PC-3 (cell line): ENCODE results near the gene ACSL4.

Experiments
- EZH2phosphoT487 ChIP-seq: fragments of 300-600 bp; sonication (generic); IDR thresholded peaks from 2 replicates; pipeline ENCODE4 v1.6.1; 2018; ENCODE audit warnings: mild to moderate bottlenecking, antibody characterized with exemption, low read length, borderline replicate concordance
- TF ChIP-seq, protein P1 (sequence below): fragments of 300-600 bp; sonication (generic); conservative IDR thresholded peaks from 2 replicates; pipeline ENCODE4 v1.5.1; 2017; ENCODE audit warnings: antibody characterized with exemption, low read depth, mild to moderate bottlenecking, low read length

DNA sequence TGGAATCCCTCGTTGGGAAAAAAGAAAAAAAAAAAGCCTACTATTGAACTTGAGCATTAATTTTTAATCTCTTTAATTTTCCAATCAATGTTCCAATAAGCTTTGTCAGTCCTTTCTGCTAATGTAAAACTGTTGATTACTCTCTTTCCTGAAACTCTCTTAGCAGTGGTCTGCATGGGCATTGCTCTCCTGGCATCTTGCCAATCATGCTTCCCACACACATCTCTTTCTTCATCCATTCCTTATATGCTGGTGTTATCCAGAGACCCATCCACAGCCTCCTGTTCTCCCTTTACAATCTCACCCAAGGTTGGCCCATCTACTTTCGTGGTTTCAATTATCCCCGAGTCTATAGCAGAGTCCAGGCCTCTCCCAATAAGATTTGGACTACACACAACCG is 76.3 kb downstream of the ACSL4 start:
- TF ChIP-seq, protein P1, sequence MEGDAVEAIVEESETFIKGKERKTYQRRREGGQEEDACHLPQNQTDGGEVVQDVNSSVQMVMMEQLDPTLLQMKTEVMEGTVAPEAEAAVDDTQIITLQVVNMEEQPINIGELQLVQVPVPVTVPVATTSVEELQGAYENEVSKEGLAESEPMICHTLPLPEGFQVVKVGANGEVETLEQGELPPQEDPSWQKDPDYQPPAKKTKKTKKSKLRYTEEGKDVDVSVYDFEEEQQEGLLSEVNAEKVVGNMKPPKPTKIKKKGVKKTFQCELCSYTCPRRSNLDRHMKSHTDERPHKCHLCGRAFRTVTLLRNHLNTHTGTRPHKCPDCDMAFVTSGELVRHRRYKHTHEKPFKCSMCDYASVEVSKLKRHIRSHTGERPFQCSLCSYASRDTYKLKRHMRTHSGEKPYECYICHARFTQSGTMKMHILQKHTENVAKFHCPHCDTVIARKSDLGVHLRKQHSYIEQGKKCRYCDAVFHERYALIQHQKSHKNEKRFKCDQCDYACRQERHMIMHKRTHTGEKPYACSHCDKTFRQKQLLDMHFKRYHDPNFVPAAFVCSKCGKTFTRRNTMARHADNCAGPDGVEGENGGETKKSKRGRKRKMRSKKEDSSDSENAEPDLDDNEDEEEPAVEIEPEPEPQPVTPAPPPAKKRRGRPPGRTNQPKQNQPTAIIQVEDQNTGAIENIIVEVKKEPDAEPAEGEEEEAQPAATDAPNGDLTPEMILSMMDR: no peak
- TF ChIP-seq EZH2phosphoT487: no peak
